Osteocyte (in vitro differentiated cells): ENCODE results near the gene MTSS2. TPM values are rescaled to one million over a fixed set of nuclear protein-coding genes. Genes with fewer than 3 reads are reported as not detected.

Source experiments
- DNase-seq: peaks from one replicate; pipeline ENCODE4 v3.0.0; 2021; ENCODE audit warnings: mixed read lengths; ENCODE audit not compliant: unreplicated experiment; ENCODE audit errors: extremely low spot score
- H3K27ac Mint-ChIP-seq: one replicate; pipeline ENCODE4 v1.8.0; 2021; ENCODE audit warnings: mild to moderate bottlenecking, mixed read lengths; ENCODE audit not compliant: unreplicated experiment
- H3K27me3 Mint-ChIP-seq: one replicate; pipeline ENCODE4 v1.8.0; 2021; ENCODE audit warnings: mixed read lengths; ENCODE audit not compliant: unreplicated experiment
- H3K36me3 Mint-ChIP-seq: one replicate; pipeline ENCODE4 v1.8.0; 2021; ENCODE audit warnings: mixed read lengths; ENCODE audit not compliant: unreplicated experiment
- H3K4me1 Mint-ChIP-seq: one replicate; pipeline ENCODE4 v1.8.0; 2021; ENCODE audit warnings: mixed read lengths; ENCODE audit not compliant: unreplicated experiment
- H3K4me3 Mint-ChIP-seq: one replicate; pipeline ENCODE4 v1.8.0; 2021; ENCODE audit warnings: mild to moderate bottlenecking, moderate library complexity, mixed read lengths; ENCODE audit not compliant: unreplicated experiment
- H3K9me3 Mint-ChIP-seq: one replicate; pipeline ENCODE4 v1.8.0; 2021; ENCODE audit warnings: mixed read lengths; ENCODE audit not compliant: unreplicated experiment
- total RNA-seq: library from RNA; stranded (reverse); gene quantifications from 2 replicates; pipeline ENCODE4 v1.2.1, GENCODE V29; 2021
- TF ChIP-seq, protein P1 (sequence below): fragments of 200-600 bp; sonication (generic); IDR thresholded peaks from 2 replicates; pipeline ENCODE4 v1.5.0; 2021; ENCODE audit warnings: antibody characterized with exemption, mild to moderate bottlenecking, moderate library complexity

The MTSS2 gene
- total RNA-seq, 1 donor from 2014 or later = 156 TPM

DNA sequence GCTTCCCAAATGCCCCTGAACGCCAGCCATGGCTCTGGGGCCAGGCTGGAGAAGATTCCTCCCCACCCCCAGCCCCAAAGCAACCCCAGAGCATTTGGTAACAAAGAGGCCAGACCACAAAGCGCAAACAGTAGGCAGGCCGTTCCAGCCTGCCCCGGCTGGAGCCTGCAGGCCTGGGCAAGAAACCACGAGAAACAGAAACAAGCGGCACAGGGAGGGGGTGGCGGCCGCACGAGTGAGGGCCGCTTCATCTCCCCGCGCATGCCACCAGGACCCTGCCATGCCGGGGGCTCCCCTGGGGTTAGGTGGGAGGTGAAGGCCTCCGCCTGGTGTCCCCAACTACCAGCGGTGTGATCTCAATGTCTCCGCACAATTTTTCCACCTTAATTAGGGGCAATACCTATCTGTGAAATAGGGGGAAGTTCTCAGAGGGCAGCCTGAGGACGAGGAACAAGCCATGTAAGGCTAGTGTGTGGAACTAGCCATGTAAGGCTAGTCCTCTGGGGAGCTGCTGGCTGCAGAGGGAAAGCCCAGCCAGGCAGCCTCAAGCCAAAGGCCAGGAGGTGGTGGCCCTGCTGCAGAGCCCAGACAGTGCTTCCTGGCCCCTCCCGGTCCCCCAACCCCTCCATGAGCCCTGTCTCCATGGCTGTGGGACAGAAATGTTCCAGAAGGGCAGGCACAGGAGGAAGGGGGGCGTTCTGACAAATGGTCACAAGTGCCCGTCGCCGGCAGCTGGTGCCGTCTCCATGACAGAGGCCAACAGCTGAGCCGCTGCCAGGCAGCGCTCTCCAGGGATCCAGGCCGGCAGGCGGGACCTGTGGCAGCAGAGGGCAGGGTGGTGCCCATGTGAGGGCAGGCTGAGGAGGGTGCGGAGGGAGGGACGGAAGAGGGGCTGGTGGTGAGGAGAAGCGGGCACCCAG lies 14.5 kb upstream of the MTSS2 start:
- no peak overlapping the region for H3K4me3 Mint-ChIP-seq
- no peak for DNase-seq
- TF ChIP-seq, protein P1, sequence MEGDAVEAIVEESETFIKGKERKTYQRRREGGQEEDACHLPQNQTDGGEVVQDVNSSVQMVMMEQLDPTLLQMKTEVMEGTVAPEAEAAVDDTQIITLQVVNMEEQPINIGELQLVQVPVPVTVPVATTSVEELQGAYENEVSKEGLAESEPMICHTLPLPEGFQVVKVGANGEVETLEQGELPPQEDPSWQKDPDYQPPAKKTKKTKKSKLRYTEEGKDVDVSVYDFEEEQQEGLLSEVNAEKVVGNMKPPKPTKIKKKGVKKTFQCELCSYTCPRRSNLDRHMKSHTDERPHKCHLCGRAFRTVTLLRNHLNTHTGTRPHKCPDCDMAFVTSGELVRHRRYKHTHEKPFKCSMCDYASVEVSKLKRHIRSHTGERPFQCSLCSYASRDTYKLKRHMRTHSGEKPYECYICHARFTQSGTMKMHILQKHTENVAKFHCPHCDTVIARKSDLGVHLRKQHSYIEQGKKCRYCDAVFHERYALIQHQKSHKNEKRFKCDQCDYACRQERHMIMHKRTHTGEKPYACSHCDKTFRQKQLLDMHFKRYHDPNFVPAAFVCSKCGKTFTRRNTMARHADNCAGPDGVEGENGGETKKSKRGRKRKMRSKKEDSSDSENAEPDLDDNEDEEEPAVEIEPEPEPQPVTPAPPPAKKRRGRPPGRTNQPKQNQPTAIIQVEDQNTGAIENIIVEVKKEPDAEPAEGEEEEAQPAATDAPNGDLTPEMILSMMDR = no peak
- peak overlapping the region; percentile 100 for H3K27ac Mint-ChIP-seq
- no peaks in the 10 kb centered on the region for H3K9me3 Mint-ChIP-seq
- peaks cover 3% of the 10 kb centered on the region for H3K36me3 Mint-ChIP-seq
- peaks cover 99% of the 10 kb centered on the region for H3K4me1 Mint-ChIP-seq
- no peaks in the 10 kb centered on the region for H3K27me3 Mint-ChIP-seq

DNA sequence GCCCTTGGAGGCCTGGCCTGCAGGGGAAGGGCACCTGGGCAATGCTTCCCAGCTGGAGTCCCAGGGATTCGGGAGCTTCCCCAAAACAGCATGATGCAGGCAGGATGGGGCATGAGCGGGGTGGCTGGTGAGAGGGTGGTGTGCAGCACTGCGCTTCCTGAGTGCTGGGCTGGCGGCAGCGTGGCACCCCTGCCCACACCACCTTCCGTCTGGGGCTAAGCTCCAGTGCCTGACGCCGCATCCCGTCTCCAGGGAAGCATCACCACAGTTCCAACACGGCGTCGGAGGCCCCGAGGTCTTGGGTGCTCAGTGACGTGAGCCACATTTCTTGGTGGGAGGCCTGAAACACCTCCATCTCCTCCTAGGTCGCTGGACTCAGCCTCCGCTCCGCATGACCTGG lies 13.8 kb upstream of the MTSS2 start:
- TF ChIP-seq, protein P1 = no peak

DNA sequence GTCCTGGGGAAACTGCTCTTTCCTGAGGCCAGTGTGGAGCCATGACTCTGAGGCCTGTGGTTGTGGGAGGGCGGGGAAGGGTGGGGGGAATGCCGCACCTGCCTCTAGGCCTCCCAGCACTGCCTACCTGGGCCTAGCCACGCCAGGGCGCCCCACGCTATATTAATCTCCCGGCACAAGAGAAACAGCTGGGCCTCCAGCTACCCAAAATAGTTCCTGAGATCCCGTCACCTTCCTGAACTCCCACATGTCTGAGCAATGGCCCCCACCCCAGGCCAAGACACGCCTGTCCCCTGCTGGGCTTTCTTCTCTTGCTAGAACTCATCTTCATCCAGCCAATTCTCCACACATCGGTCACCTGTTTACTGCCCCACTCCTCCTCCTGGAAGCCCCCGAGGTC lies 13.0 kb upstream of the MTSS2 start:
- no peak for DNase-seq
- H3K27me3 Mint-ChIP-seq = no peaks in the 10 kb centered on the region
- TF ChIP-seq, protein P1 = no peak
- peaks cover 3% of the 10 kb centered on the region for H3K36me3 Mint-ChIP-seq
- peaks cover 99% of the 10 kb centered on the region for H3K4me1 Mint-ChIP-seq
- H3K4me3 Mint-ChIP-seq = no peak overlapping the region
- H3K27ac Mint-ChIP-seq = peak overlapping the region; percentile 100
- no peaks in the 10 kb centered on the region for H3K9me3 Mint-ChIP-seq

More for the DNA sequence above, 13.8 kb upstream of the MTSS2 start:
- Mint-ChIP-seq H3K36me3 (peaks cover 3% of the 10 kb centered on the region), H3K9me3 (no peaks in the 10 kb centered on the region), H3K27ac (peak overlapping the region; percentile 100), H3K27me3 (no peaks in the 10 kb centered on the region), H3K4me3 (no peak overlapping the region), H3K4me1 (peaks cover 99% of the 10 kb centered on the region)
- no peak for DNase-seq

DNA sequence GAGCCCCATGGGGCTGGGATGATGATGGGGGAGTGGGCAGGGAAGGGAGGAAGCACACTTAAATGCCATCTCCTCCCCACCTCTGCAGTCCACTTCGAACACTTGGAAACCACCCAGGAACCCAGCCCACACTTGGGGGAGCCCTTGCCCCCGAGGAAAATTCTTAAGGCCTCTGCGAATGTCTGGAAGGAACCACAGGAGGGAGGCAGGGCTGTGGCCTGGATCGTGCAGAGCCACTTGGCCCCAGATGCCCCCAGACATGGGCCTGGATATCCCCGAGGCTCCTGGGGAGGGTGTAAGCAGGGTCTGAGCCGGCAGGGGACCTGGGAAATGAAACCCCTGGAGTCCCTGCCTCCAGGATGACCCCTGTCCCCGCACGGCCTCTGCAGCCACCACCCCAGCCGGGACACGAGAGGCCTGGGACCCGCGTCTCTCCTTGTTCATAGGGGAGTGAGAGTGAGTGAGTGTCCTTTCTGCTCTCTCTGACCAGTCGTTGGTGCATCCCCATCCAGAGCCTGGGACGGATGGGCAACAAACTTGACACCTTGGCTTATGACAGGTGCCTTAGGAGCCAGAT lies 11.8 kb upstream of the MTSS2 start:
- TF ChIP-seq, protein P1 = peak; percentile 45
- H3K4me1 Mint-ChIP-seq = peaks cover 99% of the 10 kb centered on the region
- no peak for DNase-seq
- H3K9me3 Mint-ChIP-seq = no peaks in the 10 kb centered on the region
- peak overlapping the region; percentile 98 for H3K27ac Mint-ChIP-seq
- H3K36me3 Mint-ChIP-seq = peaks cover 3% of the 10 kb centered on the region
- H3K27me3 Mint-ChIP-seq = no peaks in the 10 kb centered on the region
- no peak overlapping the region for H3K4me3 Mint-ChIP-seq

DNA sequence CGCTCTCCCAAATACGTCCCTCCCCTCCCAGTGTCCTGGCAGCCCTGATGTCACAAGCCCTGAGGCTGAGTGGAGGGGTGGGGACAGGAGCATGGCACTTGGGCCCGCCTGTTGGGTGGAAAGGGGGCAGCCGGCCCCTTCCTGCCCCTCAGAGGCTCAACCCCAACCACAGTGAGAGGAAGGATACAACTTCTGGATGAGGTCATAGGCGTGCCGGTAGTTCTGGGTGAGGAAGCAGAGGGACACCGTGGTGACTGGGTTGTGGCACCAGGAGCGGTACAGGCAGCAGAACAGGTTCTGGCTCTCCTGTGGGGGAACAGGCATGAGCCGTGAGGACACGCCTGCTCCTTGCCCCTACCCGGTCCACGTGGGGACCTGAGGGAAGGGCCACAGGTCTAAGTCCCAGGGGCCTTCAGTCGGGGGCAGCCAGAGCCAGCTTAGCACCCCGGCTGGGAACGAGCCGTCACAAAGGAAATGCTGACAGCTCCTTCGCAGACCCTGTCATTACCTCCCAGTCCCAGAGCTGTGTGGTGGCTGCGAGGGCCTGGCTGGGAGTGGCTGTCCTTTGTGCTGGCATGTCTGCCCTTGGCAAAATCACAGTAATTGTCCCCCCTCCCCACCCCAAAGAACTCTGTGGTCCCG lies 11.2 kb upstream of the MTSS2 start:
- Mint-ChIP-seq H3K4me1 (peaks cover 99% of the 10 kb centered on the region), H3K4me3 (no peak overlapping the region), H3K27me3 (no peaks in the 10 kb centered on the region), H3K9me3 (no peaks in the 10 kb centered on the region), H3K27ac (peak overlapping the region; percentile 98), H3K36me3 (peaks cover 3% of the 10 kb centered on the region)
- TF ChIP-seq, protein P1 = no peak
- no peak for DNase-seq
